GM12892 (cell line): Measurements from ENCODE around the gene HNRNPLL.

Experiments
- POLR2A ChIP-seq: IDR thresholded peaks from 2 replicates; pipeline ENCODE4 v1.6.1; 2011; ENCODE audit warnings: low read depth, low read length, control low read depth
- POLR2AphosphoS5 ChIP-seq: IDR thresholded peaks from 2 replicates; pipeline ENCODE4 v1.6.1; 2011; ENCODE audit warnings: low read depth, low read length, control low read depth

DNA sequence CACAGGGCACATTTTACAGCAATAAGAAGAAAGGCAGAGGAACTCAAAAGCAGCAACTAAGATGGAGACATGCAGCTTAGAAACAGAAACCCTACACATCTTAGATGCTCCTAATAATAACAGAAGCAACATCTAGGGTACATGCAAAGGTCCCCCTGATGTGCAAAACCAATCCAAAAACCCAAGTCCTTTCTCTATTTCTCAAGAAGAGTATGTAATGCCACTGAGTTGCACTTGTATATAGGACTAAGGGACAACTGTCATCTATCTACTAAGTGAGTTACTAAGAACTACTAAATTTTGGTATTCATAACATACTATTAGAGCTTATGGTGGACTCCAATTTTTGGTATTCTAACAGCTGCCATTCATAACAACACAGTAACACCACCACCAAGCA, 28.4 kb downstream of the HNRNPLL start:
- TF ChIP-seq POLR2A (no peak), POLR2AphosphoS5 (no peak)
